Activated T-helper 2 cell treated with anti-CD3 and anti-CD28 coated beads, Interferon-gamma antibody, Interleukin-2, Interleukin-4, amounts not matched to agents 10 μg/mL and 5 μg/mL and 100 μg/mL, durations not matched to agents 14 hours and 24 hours and 36 hours (primary cell): ENCODE measurements around the gene UBE2O. TPM values are rescaled to one million over a fixed set of nuclear protein-coding genes. Genes with fewer than 3 reads are reported as not detected.

ENCODE experiments used
- DNase-seq: peaks from one replicate; pipeline ENCODE4 v3.0.0; 2021; ENCODE audit warnings: low spot score
- H3K27ac Mint-ChIP-seq: one replicate; pipeline ENCODE4 v1.8.0; 2021; ENCODE audit warnings: mixed read lengths
- H3K27me3 Mint-ChIP-seq: one replicate; pipeline ENCODE4 v1.8.0; 2021; ENCODE audit warnings: low read depth, mixed read lengths
- H3K36me3 Mint-ChIP-seq: one replicate; pipeline ENCODE4 v1.8.0; 2021; ENCODE audit warnings: low read depth, mixed read lengths
- H3K4me1 Mint-ChIP-seq: one replicate; pipeline ENCODE4 v1.8.0; 2021; ENCODE audit warnings: low read depth, mixed read lengths
- H3K4me3 Mint-ChIP-seq: one replicate; pipeline ENCODE4 v1.8.0; 2021; ENCODE audit warnings: low read depth, mild to moderate bottlenecking, moderate library complexity, mixed read lengths
- H3K9me3 Mint-ChIP-seq: one replicate; pipeline ENCODE4 v1.8.0; 2021; ENCODE audit warnings: mixed read lengths
- intact Hi-C: fragments of 100-400 bp; cut with micrococcal nuclease; formaldehyde crosslinking; loops from one replicate; pipeline ENCODE4 v1.15.1; 2023
- total RNA-seq: library from RNA; stranded (reverse); gene quantifications from 2 replicates; pipeline ENCODE4 v1.2.3, GENCODE V29; 2022

Gene UBE2O
- total RNA-seq, 1 donor from 2014 or later = 46.0 TPM

GRCh38 chr17:76438906-76439305, 14.0 kb downstream of the UBE2O start:
- Mint-ChIP-seq H3K9me3 (no peaks in the 10 kb centered on the region), H3K4me1 (peaks cover 29% of the 10 kb centered on the region), H3K4me3 (no peak overlapping the region), H3K27ac (no peak overlapping the region), H3K36me3 (peaks cover 3% of the 10 kb centered on the region), H3K27me3 (no peaks in the 10 kb centered on the region)
- intact Hi-C loops = no loop called here
- no peak for DNase-seq

DNA sequence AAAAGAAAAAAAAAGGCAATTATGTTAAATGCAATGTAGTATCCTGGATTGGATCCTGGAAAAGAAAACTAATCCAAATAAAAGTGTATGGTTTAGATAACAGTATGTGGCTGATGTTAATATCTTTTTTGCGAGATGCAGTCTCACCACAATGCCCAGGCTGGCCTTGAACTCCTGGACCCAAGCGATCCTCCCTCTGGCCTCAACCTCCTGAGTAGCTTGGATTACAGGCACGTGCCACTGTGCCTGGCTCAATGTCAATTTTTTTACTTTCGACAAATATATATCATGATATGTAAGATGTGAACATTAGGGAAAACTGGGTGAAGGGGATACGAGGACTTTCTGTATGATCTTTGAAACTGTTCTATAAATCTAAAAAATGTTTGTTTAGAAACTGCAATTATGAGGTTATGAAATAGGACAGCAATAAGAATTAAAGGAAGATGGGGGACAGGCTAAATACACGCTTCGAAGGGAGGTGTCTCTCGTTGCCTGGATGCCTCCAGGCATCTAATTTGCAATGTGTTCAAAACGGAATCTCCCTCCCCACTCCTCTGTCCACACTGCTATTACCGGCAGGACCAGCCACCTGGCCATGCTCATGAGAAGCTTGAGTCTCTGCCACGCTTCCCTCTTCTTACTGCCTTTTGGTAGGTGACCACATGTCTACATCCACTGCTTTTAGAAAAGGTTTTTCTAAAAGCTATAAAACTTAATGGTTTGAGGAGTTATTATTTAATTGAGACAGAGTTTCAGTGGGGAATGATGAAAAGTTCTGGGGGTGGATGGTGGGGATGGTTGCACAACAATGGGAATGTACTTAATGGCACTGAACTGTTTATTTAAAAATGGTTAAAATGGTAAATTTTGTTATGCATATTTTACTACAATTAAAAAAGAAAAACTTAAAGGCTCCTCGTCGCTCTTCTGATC, 15.2 kb downstream of the UBE2O start:
- Mint-ChIP-seq H3K4me3 (no peak overlapping the region), H3K27me3 (no peaks in the 10 kb centered on the region), H3K27ac (no peak overlapping the region), H3K9me3 (no peaks in the 10 kb centered on the region), H3K36me3 (no peaks in the 10 kb centered on the region), H3K4me1 (peaks cover 21% of the 10 kb centered on the region)
- intact Hi-C loops = no loop called here
- DNase-seq = no peak

DNA sequence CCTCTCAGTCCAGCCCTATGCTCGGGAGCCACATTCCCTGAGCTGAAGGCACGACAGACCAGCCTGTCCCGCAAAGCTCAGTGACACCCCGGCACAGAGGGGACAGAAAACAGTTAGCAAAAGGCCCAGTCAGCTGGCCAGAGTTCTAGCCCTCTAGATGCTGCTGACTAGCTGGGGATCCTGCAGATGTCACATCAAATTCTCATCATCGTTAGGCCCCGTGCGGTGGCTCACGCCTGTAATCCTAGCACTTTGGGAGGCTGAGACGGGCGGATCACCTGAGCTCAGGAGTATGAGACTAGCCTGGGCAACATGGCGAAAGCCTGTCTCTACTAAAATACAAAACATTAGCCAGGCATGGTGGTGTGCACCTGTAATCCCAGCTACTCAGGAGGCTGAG, 17.2 kb downstream of the UBE2O start:
- Mint-ChIP-seq H3K4me3 (no peak overlapping the region), H3K36me3 (no peaks in the 10 kb centered on the region), H3K27ac (no peak overlapping the region), H3K4me1 (peaks cover 6% of the 10 kb centered on the region), H3K9me3 (no peaks in the 10 kb centered on the region), H3K27me3 (no peaks in the 10 kb centered on the region)
- intact Hi-C loops = no loop called here
- no peak for DNase-seq

DNA sequence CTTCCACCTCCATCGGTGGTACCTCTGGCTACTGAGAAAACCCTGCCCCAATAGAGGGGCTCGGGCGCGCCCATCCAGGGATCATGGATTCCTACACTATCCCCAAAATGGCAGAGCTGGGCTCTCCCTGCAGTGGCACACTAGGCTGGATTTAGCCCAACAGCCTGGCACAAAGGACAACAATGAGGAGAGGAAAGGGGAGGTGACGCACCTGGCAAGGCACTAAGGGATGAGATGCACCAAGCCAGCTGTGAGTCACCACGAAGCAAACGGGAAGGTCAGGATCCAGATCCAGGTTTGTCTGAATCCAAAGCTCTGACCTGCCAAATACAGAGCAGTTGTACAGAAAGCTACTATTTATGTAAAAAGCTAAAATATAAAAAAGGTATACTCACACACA, 18.1 kb downstream of the UBE2O start:
- H3K27ac Mint-ChIP-seq = no peak overlapping the region
- H3K4me1 Mint-ChIP-seq = peaks cover 6% of the 10 kb centered on the region
- H3K4me3 Mint-ChIP-seq = no peak overlapping the region
- no peak for DNase-seq
- intact Hi-C loops = no loop called here
- no peaks in the 10 kb centered on the region for H3K9me3 Mint-ChIP-seq
- H3K27me3 Mint-ChIP-seq = no peaks in the 10 kb centered on the region
- peaks cover 4% of the 10 kb centered on the region for H3K36me3 Mint-ChIP-seq

GRCh38 chr17:76433693-76434092, 19.3 kb downstream of the UBE2O start:
- H3K27me3 Mint-ChIP-seq = no peaks in the 10 kb centered on the region
- DNase-seq = no peak
- H3K9me3 Mint-ChIP-seq = no peaks in the 10 kb centered on the region
- intact Hi-C loops = no loop called here
- peaks cover 2% of the 10 kb centered on the region for H3K4me1 Mint-ChIP-seq
- H3K27ac Mint-ChIP-seq = no peak overlapping the region
- H3K36me3 Mint-ChIP-seq = peaks cover 4% of the 10 kb centered on the region
- no peak overlapping the region for H3K4me3 Mint-ChIP-seq

GRCh38 chr17:76432712-76433336, 20.1 kb downstream of the UBE2O start:
- Mint-ChIP-seq H3K4me3 (no peak overlapping the region), H3K4me1 (peaks cover 7% of the 10 kb centered on the region), H3K9me3 (no peaks in the 10 kb centered on the region), H3K27ac (no peak overlapping the region), H3K27me3 (no peaks in the 10 kb centered on the region), H3K36me3 (peaks cover 4% of the 10 kb centered on the region)
- no peak for DNase-seq
- intact Hi-C loops = no loop called here

GRCh38 chr17:76432004-76432403, 20.9 kb downstream of the UBE2O start:
- DNase-seq = no peak
- Mint-ChIP-seq H3K4me3 (no peak overlapping the region), H3K4me1 (peaks cover 7% of the 10 kb centered on the region), H3K27me3 (no peaks in the 10 kb centered on the region), H3K9me3 (no peaks in the 10 kb centered on the region), H3K36me3 (peaks cover 4% of the 10 kb centered on the region), H3K27ac (no peak overlapping the region)
- intact Hi-C loops = no loop called here

DNA sequence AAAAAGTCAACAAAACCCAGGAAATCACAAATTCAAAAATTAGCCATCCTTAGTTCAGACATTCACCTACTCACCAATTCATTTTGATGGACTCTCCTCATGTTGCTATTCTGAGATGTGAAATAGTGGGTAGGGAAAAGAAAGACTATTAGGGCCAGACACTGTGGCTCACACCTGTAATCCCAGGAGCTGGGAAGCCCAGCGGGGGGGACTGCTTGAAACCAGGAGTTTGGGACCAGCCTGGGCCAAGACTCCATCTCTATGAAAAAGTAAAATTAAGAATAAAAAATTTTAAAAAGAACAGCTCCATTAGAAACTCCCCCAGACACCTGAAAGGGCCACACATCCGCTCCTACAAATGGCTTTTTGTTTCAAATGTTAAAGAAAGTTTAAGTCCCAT, 21.4 kb downstream of the UBE2O start:
- Mint-ChIP-seq H3K9me3 (no peaks in the 10 kb centered on the region), H3K27ac (no peak overlapping the region), H3K36me3 (peaks cover 4% of the 10 kb centered on the region), H3K4me1 (peaks cover 7% of the 10 kb centered on the region), H3K27me3 (no peaks in the 10 kb centered on the region), H3K4me3 (no peak overlapping the region)
- intact Hi-C loops = no loop called here
- no peak for DNase-seq

DNA sequence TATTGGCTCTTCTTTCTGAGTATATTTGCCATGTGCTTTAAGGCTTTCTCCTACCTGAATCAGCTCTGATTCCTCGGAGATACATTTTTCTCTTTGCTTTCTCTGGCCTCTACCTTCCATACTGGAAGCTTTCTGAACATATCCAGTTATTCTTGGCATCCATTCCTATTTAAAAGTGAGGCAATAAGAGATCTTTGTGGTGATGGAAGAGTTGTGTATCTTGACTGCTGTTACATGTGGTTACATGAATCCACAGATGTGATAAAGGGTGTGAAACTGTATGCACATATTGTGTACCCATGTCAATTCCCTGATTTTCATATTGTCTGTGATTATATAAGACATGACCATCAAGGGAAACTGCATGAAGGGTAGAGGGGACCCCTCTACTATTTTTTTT, 24.4 kb downstream of the UBE2O start:
- intact Hi-C loops = no loop called here
- Mint-ChIP-seq H3K36me3 (peaks cover 4% of the 10 kb centered on the region), H3K27me3 (no peaks in the 10 kb centered on the region), H3K9me3 (no peaks in the 10 kb centered on the region), H3K4me3 (no peak overlapping the region), H3K27ac (no peak overlapping the region), H3K4me1 (peaks cover 7% of the 10 kb centered on the region)
- no peak for DNase-seq

DNA sequence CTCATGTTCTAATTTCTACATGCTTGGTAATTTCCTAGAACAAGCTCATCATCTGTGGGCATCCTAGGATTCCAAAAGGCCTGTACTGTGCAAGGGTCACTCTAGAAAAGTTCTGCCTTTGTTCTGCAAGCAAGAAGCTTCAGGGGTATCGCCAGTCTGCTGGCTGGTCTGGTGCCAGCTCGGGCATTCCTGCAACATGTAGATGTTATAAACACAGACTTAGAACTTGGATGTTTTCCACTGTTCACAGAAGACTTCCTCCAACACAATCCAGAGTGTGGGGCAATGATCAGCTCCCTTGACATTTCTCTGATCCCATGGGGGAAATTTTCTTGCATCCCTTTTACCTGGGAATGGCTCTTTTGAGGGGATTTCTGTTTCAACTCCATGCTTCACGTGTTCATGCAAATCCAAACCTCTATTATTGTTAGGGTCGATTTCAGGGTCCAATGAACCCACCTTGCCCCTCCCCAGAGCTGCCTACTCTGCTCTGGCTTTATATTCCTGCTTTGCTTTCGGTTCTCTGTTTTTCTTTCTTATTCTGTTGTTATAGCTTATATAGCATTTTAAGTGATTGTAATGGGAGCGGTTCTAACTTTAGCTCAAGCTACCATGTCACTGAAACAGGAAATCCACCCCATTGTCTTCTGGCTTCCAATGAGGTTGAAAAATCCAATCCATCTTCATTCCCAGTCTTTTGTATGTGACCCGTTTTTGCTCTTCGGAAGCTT, 25.3 kb downstream of the UBE2O start:
- H3K4me3 Mint-ChIP-seq = no peak overlapping the region
- no peak for DNase-seq
- H3K27me3 Mint-ChIP-seq = no peaks in the 10 kb centered on the region

DNA sequence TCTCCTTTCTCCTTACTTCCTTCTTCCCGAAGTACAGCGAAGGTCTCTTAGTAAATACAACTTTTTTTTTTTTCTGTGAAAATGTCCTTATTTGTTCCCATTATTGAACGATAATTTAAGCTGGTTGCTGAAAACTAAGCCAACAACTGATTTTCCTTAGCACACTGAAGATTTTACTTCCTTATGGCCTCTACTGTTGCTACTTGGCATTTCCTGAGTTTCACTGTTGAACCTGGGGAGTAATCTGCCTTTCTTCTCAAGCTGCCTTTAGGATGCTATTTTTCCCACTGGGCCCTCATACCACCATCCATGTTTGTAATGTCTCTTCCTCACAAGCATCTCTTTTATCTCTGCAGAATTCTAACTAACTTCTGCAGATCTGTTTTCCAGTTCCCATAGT, 26.1 kb downstream of the UBE2O start:
- H3K27me3 Mint-ChIP-seq = no peaks in the 10 kb centered on the region
- H3K4me3 Mint-ChIP-seq = no peak overlapping the region
- H3K9me3 Mint-ChIP-seq = no peaks in the 10 kb centered on the region
- H3K36me3 Mint-ChIP-seq = peaks cover 4% of the 10 kb centered on the region
- no peak for DNase-seq
- H3K4me1 Mint-ChIP-seq = peaks cover 4% of the 10 kb centered on the region
- intact Hi-C loops = no loop called here
- H3K27ac Mint-ChIP-seq = no peak overlapping the region

More for the DNA sequence above, 25.3 kb downstream of the UBE2O start:
- Mint-ChIP-seq H3K36me3 (peaks cover 4% of the 10 kb centered on the region), H3K27ac (no peak overlapping the region), H3K9me3 (no peaks in the 10 kb centered on the region), H3K4me1 (peaks cover 7% of the 10 kb centered on the region)
- intact Hi-C loops = no loop called here

DNA sequence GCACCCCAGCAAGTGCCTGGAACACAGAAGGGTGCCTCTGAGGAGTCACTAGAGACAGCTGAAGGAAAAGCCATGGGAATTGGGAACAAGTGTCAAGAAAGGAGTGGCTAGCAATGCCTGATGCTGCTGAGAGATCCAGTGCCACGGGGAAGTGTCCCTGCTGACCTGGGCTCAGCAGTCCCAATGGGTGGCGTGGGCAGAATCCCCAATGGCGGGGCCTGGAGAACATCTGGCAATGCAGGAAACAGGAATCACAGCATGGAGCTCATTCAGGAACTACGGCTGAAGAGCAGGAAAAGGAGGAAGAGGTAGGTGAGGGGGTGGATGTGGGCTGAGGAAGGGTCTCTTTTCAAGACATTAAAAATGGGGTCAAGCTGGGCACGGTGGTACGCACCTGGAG, 30.1 kb downstream of the UBE2O start:
- H3K9me3 Mint-ChIP-seq = no peaks in the 10 kb centered on the region
- no peak overlapping the region for H3K27ac Mint-ChIP-seq
- no peak for DNase-seq
- intact Hi-C loops = no loop called here
- peaks cover 1% of the 10 kb centered on the region for H3K4me1 Mint-ChIP-seq
- H3K27me3 Mint-ChIP-seq = no peaks in the 10 kb centered on the region
- no peaks in the 10 kb centered on the region for H3K36me3 Mint-ChIP-seq
- H3K4me3 Mint-ChIP-seq = no peak overlapping the region

- H3K9me3 Mint-ChIP-seq = no peaks in the 10 kb centered on the region
- H3K27ac Mint-ChIP-seq = no peak overlapping the region
- no peak for DNase-seq
- no peaks in the 10 kb centered on the region for H3K27me3 Mint-ChIP-seq
- no peak overlapping the region for H3K4me3 Mint-ChIP-seq
- H3K36me3 Mint-ChIP-seq = peaks cover 3% of the 10 kb centered on the region
- H3K4me1 Mint-ChIP-seq = peaks cover 1% of the 10 kb centered on the region
- intact Hi-C loops = no loop called here
Measured at GRCh38 chr17:76422406-76422805, 30.5 kb downstream of the UBE2O start.
